ENCODE data around the gene SLC5A3.

The SLC5A3 gene

GRCh38 chr21:34073032-34073748 is at the start of gene SLC5A3, which contains the start of gene MRPS6:
TSS of gene SLC5A3 (plus strand) at chr21:34073578. CDS start at chr21:34095199, 21,621 bp downstream.
TSS of gene MRPS6 (plus strand) at chr21:34073578. CDS start at chr21:34073701, 123 bp downstream.
- DNase-seq (ENCODE audit: low read depth in 2 of 3, low spot score in 1 of 3): peak; percentile 48 to 71 (median 51)

DNA sequence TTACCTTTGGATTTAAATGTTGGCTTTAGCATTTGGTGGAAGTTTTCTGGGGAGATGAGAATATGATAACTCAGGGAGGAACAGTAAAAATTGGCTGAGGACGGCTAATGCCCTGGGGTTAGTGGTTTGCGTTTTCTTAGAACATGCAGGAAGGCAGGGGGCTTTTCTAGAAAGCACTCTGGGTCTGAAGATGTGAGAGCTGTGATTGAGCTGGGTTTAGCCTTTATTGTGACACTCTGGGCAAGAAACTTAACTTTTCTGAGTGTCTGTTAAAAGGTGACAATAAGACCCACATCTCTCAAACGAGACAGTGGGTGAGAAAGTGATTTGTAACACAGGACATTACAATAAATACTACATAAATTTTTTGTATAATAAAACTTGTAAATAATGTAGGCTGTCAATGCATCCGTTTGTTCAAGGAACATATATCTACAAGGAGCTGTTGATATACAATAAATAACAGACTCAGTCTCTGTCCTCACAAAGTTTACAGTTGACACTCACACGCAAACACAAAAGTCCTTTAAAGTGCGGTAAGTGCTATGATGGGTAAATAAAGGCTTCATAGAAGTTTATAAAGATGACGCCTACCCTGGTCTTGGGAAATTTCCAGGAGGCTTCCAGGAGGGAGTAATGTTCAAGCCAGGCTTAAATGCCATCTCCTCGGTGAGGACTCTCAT is 49.5 kb upstream of the SLC5A3 start:
- DNase-seq (ENCODE audit: low read depth in 2 of 3, low spot score in 1 of 3): no peak

GRCh38 chr21:34024374-34024693 is 49.0 kb upstream of the SLC5A3 start:
- DNase-seq (ENCODE audit: low read depth in 2 of 3, low spot score in 1 of 3): no peak

DNA sequence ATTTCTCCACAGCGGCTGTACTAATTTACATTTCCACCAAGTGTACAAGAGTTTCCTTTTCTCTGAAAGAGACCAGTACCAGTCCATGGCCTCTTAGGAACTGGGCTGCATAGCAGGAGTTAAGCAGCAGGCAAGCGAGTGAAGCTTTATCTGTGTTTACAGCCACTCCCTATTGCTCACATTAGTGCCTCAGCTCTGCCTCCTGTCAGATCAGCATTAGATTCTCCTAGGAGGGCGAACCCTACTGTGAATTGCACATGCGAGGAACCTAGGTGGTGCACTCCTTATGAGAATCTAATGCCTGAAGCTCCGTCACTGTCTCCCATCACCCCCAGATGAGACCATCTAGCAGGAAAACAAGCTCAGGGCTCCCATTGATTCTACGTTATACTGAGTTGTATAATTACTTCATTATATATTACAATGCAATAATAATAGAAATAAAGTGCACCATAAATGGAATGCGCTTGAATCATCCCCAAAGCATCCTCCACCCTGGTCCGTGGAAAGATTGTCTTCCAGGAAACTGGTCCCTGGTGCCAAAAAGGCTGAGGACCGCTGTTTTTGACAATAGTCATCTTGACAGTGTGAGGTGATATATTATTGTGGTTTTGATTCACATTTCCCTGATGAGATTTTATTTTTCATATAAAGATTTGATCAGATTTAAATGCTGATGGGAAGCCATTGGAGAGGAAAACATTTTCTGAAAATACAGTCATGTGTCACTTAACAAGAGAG is 45.5 kb upstream of the SLC5A3 start:
- no peak for DNase-seq (ENCODE audit: low read depth in 2 of 3, low spot score in 1 of 3)

GRCh38 chr21:34029743-34030528 is 43.4 kb upstream of the SLC5A3 start:
- DNase-seq (ENCODE audit: low read depth in 2 of 3, low spot score in 1 of 3): peak; percentile 28 to 61 (median 40)

GRCh38 chr21:34031835-34032370 is 41.5 kb upstream of the SLC5A3 start:
- no peak for DNase-seq (ENCODE audit: low read depth in 2 of 3, low spot score in 1 of 3)

DNA sequence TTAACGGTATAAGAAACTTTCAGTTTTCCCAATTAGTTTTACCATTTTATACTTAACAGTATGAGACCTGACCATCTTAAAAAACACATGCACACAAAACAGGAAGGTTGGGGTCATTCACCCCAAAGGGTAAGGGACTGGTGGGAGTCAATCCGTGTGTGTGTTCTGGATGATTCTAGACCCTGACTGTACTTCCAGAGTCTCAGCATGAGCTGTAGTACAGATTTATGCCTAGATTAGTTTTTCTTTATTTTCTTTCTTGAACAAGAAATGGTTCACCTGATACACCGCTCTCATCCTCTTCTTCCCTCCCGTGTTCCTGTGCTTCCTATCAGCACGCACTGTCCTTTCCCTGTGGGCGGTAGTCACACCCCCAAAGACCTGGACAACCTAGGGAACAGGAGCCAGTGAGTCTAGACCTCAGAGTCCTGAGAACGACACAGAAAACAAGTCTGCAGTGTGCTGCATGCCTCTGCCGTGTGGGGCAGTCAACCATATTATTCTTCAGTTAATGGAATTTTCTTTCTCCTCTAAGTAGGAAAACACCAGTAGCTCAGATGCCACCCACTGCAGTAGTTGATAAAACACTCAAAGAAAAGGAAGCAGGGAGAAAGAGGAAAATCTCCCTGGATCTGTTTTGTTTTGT is 38.9 kb upstream of the SLC5A3 start:
- no peak for DNase-seq (ENCODE audit: low read depth in 2 of 3, low spot score in 1 of 3)

- no peak for DNase-seq (ENCODE audit: low read depth in 2 of 3, low spot score in 1 of 3)
Measured at GRCh38 chr21:34035619-34036354, 37.6 kb upstream of the SLC5A3 start.

DNA sequence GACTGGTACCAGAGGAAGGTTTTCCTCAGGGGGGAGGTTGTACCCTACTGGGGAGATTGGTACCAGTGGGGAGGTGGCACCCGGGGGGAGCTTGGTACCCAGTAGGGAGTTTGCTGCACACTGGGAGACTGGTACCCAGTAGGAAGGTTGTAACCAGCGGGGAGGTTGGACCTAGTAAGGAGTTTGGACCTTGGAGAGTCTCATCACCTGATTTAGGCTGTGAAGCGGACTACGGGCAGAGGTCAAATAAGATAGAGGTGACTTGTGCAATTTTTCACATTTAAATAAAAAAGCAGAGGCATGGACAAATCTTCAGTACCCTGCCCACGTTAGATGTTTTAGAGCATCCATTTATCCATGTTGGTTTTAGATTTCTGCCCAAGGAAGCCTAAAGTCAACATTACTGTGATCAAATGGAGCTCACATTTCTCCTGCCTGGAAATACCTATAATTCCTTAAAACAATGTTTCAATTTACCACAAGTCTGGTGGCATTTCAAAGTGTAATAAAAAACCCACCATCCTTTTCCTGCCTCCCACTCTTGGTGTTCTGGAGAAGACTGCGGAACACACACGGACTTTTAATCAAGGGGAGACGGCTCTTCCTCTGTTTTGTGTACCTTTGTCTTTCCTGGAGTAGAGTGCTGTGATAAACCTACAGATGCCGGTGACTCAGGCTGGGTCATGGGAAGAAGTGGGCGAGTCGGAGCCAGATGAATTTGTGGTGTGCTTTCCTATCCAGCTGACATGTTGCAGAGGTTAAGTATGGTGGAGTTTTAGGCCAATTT is 36.2 kb upstream of the SLC5A3 start:
- DNase-seq (ENCODE audit: low read depth in 2 of 3, low spot score in 1 of 3): no peak

GRCh38 chr21:34039678-34040382 is 33.5 kb upstream of the SLC5A3 start:
- DNase-seq (ENCODE audit: low read depth in 2 of 3, low spot score in 1 of 3): no peak

GRCh38 chr21:34042735-34043134 is 30.6 kb upstream of the SLC5A3 start:
- no peak for DNase-seq (ENCODE audit: low read depth in 2 of 3, low spot score in 1 of 3)

- DNase-seq (ENCODE audit: low read depth in 2 of 3, low spot score in 1 of 3): no peak
Measured at GRCh38 chr21:34043333-34043732, 30.0 kb upstream of the SLC5A3 start.

- no peak for DNase-seq (ENCODE audit: low read depth in 2 of 3, low spot score in 1 of 3)
Measured at GRCh38 chr21:34046917-34047316, 26.5 kb upstream of the SLC5A3 start.

GRCh38 chr21:34047835-34048234 is 25.5 kb upstream of the SLC5A3 start:
- no peak for DNase-seq (ENCODE audit: low read depth in 2 of 3, low spot score in 1 of 3)

GRCh38 chr21:34052171-34052570 is 21.2 kb upstream of the SLC5A3 start:
- DNase-seq (ENCODE audit: low read depth in 2 of 3, low spot score in 1 of 3): no peak

DNA sequence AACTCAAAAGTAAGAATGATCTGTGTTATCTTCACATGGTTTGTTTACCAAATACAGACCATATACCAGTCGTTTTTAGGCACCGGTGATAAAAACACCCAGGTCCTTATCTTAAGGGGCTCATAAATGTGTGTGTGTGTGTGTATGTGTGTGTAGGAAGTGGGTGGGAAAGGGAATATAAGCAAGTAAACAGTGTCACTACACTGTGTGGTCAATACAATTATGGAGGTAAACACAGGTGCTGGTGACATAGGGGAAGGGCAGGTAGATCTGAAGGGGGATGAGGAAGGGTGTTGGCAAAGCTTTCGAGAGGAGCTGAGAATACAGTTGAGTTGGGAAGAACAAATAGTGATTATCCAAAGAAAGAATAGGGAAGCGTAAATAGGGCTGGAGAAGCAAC is 19.1 kb upstream of the SLC5A3 start:
- DNase-seq (ENCODE audit: low read depth in 2 of 3, low spot score in 1 of 3): no peak

- no peak for DNase-seq (ENCODE audit: low read depth in 2 of 3, low spot score in 1 of 3)
Measured at GRCh38 chr21:34055615-34056014, 17.8 kb upstream of the SLC5A3 start.

GRCh38 chr21:34061983-34062382 is 11.4 kb upstream of the SLC5A3 start:
- DNase-seq (ENCODE audit: low read depth in 2 of 3, low spot score in 1 of 3): no peak
